GM18909 (cell line): ENCODE data around the gene IFI44.

Source experiments
- ATAC-seq: cut with Tn5 transposase; IDR thresholded peaks from one replicate; pipeline ENCODE4 v1.9.1; 2021; ENCODE audit warnings: mild to moderate bottlenecking; ENCODE audit not compliant: unreplicated experiment, poor library complexity

Gene IFI44

DNA sequence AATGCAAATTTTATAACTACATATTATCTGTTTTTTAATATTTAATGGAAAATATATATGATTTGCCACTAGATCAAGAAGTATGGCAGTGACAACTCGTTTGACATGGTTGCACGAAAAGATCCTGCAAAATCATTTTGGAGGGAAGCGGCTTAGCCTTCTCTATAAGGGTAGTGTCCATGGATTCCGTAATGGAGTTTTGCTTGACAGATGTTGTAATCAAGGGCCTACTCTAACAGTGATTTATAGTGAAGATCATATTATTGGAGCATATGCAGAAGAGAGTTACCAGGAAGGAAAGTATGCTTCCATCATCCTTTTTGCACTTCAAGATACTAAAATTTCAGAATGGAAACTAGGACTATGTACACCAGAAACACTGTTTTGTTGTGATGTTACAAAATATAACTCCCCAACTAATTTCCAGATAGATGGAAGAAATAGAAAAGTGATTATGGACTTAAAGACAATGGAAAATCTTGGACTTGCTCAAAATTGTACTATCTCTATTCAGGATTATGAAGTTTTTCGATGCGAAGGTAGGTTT is 556 bp downstream of the IFI44 start:
- ATAC-seq: peak; percentile 39

DNA sequence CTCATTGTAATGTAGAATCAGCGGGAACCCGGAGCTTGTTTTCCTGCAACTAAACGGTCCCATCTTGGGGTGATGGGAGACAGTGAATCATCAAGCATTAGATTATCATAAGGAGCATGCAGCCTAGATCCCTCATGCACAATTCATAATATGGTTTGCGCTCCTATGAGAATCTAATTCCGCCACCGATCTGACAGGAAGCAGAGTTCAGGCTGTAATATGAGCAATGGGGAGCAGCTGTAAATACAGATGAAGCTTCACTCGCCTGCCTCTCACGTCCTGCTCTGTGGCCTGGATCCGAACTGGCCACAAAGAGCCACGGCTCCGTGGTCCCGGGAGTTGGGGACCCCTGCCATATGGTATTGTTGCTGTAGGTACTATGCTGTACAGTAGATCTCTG is 1.6 kb downstream of the IFI44 start:
- ATAC-seq: peak; percentile 45

DNA sequence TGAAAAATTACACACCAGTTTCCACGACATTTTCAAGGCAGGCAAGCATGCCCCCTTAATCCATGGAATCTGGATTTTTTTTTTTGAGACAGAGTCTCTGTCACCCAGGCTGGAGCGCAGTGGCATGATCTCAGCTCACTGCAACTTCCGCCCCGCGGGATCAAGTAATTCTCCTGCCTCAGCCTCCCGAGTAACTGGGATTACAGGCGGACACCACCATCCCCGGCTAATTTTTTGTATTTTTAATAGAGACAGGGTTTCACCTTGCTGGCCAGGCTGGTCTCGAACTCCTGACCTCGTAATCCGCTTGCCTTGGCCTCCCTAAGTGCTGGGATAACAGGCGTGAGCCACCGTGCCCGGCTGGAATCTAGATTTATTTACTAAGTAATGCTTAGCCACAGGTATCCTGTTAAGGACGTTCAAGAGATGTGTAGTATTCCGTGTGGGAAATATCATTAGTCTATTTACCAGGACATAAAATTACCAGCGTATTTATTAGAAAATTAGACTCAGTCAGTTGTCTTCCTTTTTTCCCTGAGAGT is 2.5 kb downstream of the IFI44 start:
- ATAC-seq: no peak

DNA sequence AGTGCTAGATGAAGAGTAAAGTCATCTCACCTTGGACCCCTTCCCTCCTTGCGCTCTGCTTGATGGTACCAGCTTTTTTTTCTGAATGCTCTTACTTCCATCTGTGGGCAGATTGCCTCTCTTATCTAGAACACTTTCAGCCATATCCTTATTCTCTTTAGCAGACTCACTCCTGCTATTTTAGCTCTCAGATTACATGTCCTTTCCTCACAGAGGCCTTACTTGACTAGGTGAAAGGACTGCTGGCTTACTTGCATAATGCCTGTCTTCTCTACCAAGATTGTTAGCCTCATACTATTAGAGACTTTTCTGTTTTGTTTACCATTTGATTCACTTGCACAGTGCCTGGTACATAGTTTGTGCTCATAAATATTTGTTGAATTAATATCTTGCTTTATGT is 9.3 kb downstream of the IFI44 start:
- ATAC-seq: no peak

- ATAC-seq: no peak
Observed at GRCh38 chr1:78663923-78664322, 14.3 kb downstream of the IFI44 start.

- ATAC-seq: no peak
Observed at GRCh38 chr1:78664763-78665162, 15.1 kb downstream of the IFI44 start.

GRCh38 chr1:78665809-78666208 is 16.2 kb downstream of the IFI44 start:
- no peak for ATAC-seq

- no peak for ATAC-seq
Observed at GRCh38 chr1:78667939-78668338, 18.3 kb downstream of the IFI44 start.

GRCh38 chr1:78668427-78668826 is 18.8 kb downstream of the IFI44 start:
- no peak for ATAC-seq

GRCh38 chr1:78672428-78672827 is 22.8 kb downstream of the IFI44 start:
- no peak for ATAC-seq

GRCh38 chr1:78673120-78673519 is 23.5 kb downstream of the IFI44 start:
- peak; percentile 35 for ATAC-seq

DNA sequence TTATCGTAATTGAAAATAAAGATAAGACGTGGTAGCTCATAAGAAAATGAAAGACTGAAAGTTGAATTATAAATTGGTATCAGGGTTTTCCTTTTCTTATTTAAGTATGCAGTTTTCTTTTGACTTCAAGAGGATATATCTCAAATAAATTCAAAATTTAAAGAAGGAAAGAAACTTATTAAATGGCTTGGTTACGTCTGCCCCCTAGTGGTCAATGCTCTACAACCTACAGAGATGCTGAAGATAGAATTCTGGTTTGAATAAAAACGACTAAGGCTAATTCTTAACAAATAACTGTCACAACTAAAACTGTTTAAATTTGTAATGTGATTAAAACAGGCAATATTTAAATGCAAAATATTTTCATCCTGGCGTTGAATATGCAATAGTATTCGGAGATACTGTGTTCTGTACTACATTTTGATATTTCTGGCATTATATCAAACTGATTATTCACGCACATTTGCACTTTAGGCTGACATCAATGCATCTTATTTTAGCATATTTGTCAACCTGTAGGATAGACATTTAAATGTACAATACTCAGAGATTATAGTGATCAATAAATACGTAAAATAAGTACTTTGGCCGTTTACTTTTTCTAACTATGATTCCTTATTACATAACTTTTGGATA is 26.8 kb downstream of the IFI44 start:
- ATAC-seq: no peak

- ATAC-seq: no peak
Observed at GRCh38 chr1:78676993-78677392, 27.4 kb downstream of the IFI44 start.

DNA sequence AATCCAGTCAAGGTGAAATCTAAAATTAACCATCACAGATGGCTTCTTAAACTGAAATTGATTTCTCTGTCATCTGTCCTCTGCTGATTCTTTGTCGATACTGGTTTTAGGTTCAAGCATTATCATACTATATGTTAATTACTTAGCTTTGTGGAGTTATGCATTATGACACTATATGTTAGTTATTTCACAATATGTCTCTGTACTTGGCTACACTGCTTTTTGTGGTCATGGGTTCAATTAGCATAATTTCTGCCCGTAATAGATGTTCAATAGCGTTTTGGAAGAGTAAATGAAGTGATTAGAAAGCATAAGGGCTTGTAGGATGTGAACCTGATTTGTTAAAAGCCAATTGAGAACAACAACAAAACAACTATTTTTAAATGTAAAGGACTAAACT is 28.2 kb downstream of the IFI44 start:
- no peak for ATAC-seq

- ATAC-seq: peak; percentile 86
Observed at GRCh38 chr1:78678324-78678723, 28.7 kb downstream of the IFI44 start.

DNA sequence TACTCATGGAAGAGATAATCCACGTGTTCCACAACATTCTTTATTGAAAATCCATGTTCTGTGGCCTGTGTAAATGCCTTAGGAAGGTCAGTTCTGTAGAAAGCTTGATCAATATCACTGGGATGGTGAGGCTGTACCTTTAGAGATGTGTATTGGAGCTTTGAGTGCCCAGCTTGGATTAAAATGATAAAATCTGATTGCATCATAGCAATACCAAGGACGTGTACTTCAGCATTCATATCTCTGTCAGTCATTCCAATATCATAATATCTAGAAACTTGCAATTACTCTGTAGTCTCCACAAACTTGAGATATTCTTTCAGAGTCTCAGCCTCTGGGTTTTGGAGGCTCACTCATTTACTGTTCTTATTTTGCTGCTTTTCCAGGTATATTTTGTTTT is 31.6 kb downstream of the IFI44 start:
- ATAC-seq: no peak

DNA sequence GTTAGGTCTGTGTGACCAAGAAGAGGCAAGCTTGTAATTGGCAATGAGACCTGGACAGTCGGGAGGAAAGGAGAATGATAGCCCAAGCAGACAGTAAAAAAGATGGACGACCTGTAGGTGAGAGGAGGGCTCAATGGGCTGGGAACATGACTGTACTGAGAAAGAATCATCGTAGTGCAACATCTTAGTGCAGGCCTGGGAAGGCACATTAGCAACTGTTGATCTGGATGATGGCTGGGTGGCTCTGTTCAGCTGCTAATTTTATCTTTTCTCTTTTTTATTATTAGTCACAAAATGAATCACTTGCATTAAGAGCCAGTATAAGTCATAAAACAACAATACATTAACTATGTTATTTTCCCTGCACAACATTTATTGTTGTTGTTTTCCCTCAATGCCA is 32.9 kb downstream of the IFI44 start:
- ATAC-seq: no peak

GRCh38 chr1:78683079-78683478 is 33.4 kb downstream of the IFI44 start:
- ATAC-seq: no peak

DNA sequence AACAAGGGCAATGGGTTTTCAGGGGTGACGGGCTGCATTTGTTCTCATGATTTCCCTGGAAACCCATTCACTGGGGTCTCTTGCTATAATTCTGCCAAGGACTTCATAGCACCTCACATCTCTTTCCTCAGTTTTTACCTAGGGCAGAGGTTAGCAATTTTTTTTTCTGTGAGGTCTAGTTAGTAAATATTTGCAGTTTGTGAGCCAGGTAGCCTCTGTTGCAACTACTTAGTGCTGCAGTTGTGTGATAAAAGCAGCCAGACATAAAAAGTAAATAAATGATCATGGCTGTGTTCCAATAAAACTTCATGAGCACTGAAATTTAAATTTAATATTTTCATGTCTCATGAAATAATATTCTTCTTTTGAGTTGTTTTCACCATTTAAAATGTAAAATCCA is 37.7 kb downstream of the IFI44 start:
- ATAC-seq: no peak

DNA sequence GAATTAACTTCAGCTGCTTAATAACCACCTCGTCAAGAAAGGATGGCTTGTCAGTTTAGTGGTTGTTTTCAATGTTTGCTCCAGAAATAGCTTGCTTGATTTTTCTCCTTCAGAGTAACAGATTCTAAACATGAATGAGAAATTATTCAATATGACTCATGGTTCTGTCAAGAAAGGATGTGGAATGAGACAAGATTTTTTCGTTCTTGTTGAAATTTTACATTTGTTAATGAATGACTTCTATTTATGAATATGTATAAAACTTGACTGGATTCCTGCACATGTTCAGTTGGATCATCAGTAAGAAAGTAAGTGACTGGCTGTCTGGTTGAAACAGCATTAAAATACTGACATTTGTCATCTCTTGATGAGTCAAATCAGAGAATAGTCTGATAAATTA is 38.3 kb downstream of the IFI44 start:
- no peak for ATAC-seq

- no peak for ATAC-seq
Observed at GRCh38 chr1:78688697-78689096, 39.1 kb downstream of the IFI44 start.

DNA sequence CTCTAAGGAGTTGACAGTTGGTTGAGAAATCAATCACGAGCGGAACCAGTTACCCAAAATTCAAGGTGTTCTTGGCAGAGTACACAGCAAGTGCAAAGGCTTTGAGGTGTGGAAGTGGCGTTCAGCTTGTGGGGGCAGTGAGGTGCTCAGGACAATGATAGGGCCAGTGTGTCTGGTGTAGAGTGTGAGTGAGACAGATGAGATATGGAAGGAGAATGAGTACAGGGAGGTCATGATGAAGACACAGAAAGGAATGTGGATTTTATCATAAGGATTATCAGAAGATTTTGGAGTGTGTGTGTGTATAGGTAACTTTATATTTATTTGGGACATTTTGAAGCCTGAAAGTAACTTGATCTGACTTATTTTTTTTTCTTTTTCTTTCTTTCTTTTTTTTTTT is 40.9 kb downstream of the IFI44 start:
- ATAC-seq: no peak
